IMR-90 (cell line): ENCODE measurements around the gene DSC2. TPM values are rescaled to one million over a fixed set of nuclear protein-coding genes. Genes with fewer than 3 reads are reported as not detected.

ENCODE experiments used
- ATAC-seq: fragments of 200-7000 bp; cut with Tn5 transposase; 2 replicates; pipeline ENCODE4 v1.9.1; 2020; ENCODE audit warnings: low read depth, mild to moderate bottlenecking, moderate library complexity
- BruUV-seq: library from RNA; stranded (reverse); fragments of 400-500 nt; replicated peaks from 2 replicates; lab custom pipeline; 2021; lab: Mats Ljungman, UMichigan
- CTCF ChIA-PET: fragments of 300-600 bp; formaldehyde crosslinking; extraction: SDS; loops from one replicate; lab custom pipeline; 2021; ENCODE audit warnings: antibody characterized with exemption; lab: Yijun Ruan, JAX
- POLR2A ChIA-PET: fragments of 300-600 bp; sonication (Branson Sonifier 250); formaldehyde crosslinking; loops from one replicate; lab custom pipeline; 2022; ENCODE audit warnings: antibody characterized with exemption; ENCODE audit not compliant: unreplicated experiment; lab: Charles Lee
- DNase-seq: peaks from one replicate; pipeline ENCODE4 v3.0.0; 2013
- H2AFZ ChIP-seq: replicated peaks from 2 replicates; pipeline ENCODE3; 2013; ENCODE audit warnings: low read length, mild to moderate bottlenecking; ENCODE audit not compliant: poor library complexity
- H2AK5ac ChIP-seq: 2 replicates; pipeline ENCODE4 v1.6.1; 2013; ENCODE audit warnings: low read depth, low read length, inconsistent platforms
- H2AK9ac ChIP-seq: replicated peaks from 2 replicates; pipeline ENCODE3; 2013; ENCODE audit warnings: mild to moderate bottlenecking, low read depth, low read length, moderate library complexity; ENCODE audit not compliant: poor library complexity
- H2BK120ac ChIP-seq: 2 replicates; pipeline ENCODE4 v1.6.1; 2013; ENCODE audit warnings: low read depth, low read length, inconsistent platforms
- H2BK15ac ChIP-seq: 3 replicates; pipeline ENCODE4 v1.6.1; 2013; ENCODE audit warnings: low read depth, low read length, inconsistent platforms
- H2BK20ac ChIP-seq: 2 replicates; pipeline ENCODE4 v1.6.1; 2013; ENCODE audit warnings: low read depth, mild to moderate bottlenecking, inconsistent platforms, low read length, moderate library complexity
- H2BK5ac ChIP-seq: 2 replicates; pipeline ENCODE4 v1.6.1; 2013; ENCODE audit warnings: mild to moderate bottlenecking, low read depth, low read length, inconsistent platforms; ENCODE audit not compliant: poor library complexity, severe bottlenecking
- H3K14ac ChIP-seq: replicated peaks from 2 replicates; pipeline ENCODE4 v1.6.1; 2013; ENCODE audit warnings: low read depth, low read length, inconsistent platforms
- H3K18ac ChIP-seq: 2 replicates; pipeline ENCODE4 v1.6.1; 2013; ENCODE audit warnings: low read depth, low read length, control low read depth
- H3K23ac ChIP-seq: 2 replicates; pipeline ENCODE4 v1.6.1; 2013; ENCODE audit warnings: low read depth, low read length, inconsistent platforms
- H3K27ac ChIP-seq: 2 replicates; pipeline ENCODE4 v1.5.1; 2013; ENCODE audit warnings: mild to moderate bottlenecking, control low read depth, low read length; ENCODE audit not compliant: insufficient read depth
- H3K27me3 ChIP-seq: 2 replicates; pipeline ENCODE4 v1.6.1; 2013; ENCODE audit warnings: low read length; ENCODE audit not compliant: control insufficient read depth, insufficient read depth
- H3K36me3 ChIP-seq: 2 replicates; pipeline ENCODE4 v1.6.1; 2013; ENCODE audit warnings: low read length, mixed read lengths; ENCODE audit not compliant: control insufficient read depth, insufficient read depth
- H3K4ac ChIP-seq: 2 replicates; pipeline ENCODE4 v1.6.1; 2013; ENCODE audit warnings: low read depth, low read length, inconsistent platforms
- H3K4me1 ChIP-seq: 2 replicates; pipeline ENCODE4 v1.6.1; 2013; ENCODE audit warnings: low read length, mixed read lengths; ENCODE audit not compliant: control insufficient read depth, insufficient read depth
- H3K4me2 ChIP-seq: 2 replicates; pipeline ENCODE4 v1.6.1; 2013; ENCODE audit warnings: low read depth, mild to moderate bottlenecking, control low read depth, low read length, moderate library complexity
- H3K4me3 ChIP-seq: 2 replicates; pipeline ENCODE4 v1.5.1; 2013; ENCODE audit warnings: low read depth, mild to moderate bottlenecking, control low read depth, low read length, moderate library complexity; ENCODE audit not compliant: insufficient read depth
- H3K56ac ChIP-seq: 2 replicates; pipeline ENCODE4 v1.6.1; 2013; ENCODE audit warnings: low read length, inconsistent platforms; ENCODE audit not compliant: insufficient read depth; ENCODE audit errors: extremely low read depth
- H3K79me1 ChIP-seq, 2 experiments: 2 replicates each; pipeline ENCODE4 v1.6.1; 2013; ENCODE audit warnings: low read length in 2 of 2, inconsistent platforms in 1 of 2, low read depth in 1 of 2
- H3K9ac ChIP-seq: 2 replicates; pipeline ENCODE4 v1.6.1; 2013; ENCODE audit warnings: low read depth, low read length, control low read depth
- H3K9me1 ChIP-seq: 2 replicates; pipeline ENCODE4 v1.6.1; 2013; ENCODE audit warnings: low read length, inconsistent platforms; ENCODE audit not compliant: insufficient read depth
- H3K9me3 ChIP-seq: 2 replicates; pipeline ENCODE4 v1.6.1; 2013; ENCODE audit warnings: low read length; ENCODE audit not compliant: control insufficient read depth, insufficient read depth
- H4K20me1 ChIP-seq: 2 replicates; pipeline ENCODE4 v1.6.1; 2013; ENCODE audit warnings: low read length, inconsistent platforms; ENCODE audit not compliant: insufficient read depth
- H4K5ac ChIP-seq: 2 replicates; pipeline ENCODE4 v1.6.1; 2013; ENCODE audit warnings: mild to moderate bottlenecking, low read depth, low read length, control low read depth
- H4K8ac ChIP-seq, 2 experiments: 2 replicates each; pipeline ENCODE4 v1.6.1; 2013; ENCODE audit warnings: low read depth in 2 of 2, low read length in 2 of 2, control low read depth in 1 of 2, inconsistent platforms in 1 of 2
- H4K91ac ChIP-seq: 2 replicates; pipeline ENCODE4 v1.6.1; 2013; ENCODE audit warnings: low read depth, low read length, inconsistent platforms; ENCODE audit not compliant: insufficient read depth
- CHD1 ChIP-seq: IDR thresholded peaks from 2 replicates; pipeline ENCODE4 v1.6.1; 2012; ENCODE audit warnings: low read depth, low read length, improper control_type of control experiment
- NFE2L2 ChIP-seq: fragments of 150-350 bp; IDR thresholded peaks from 2 replicates; pipeline ENCODE4 v1.6.1; 2016; ENCODE audit warnings: low read depth, mild to moderate bottlenecking, low read length
- WGBS, 2 experiments: methylation state at CpG; one replicate each; pipeline versions ENCODE4 v1.1.5 to v1.1.7; 2013; ENCODE audit warnings: missing lambda C conversion rate in 2 of 2; ENCODE audit not compliant: insufficient read length in 1 of 2; ENCODE audit errors: extremely low coverage in 2 of 2; 5-methylcytosine and 5-hydroxymethylcytosine counted together
- dilution Hi-C: fragments of 300-500 bp; cut with HindIII; formaldehyde crosslinking; loops from one replicate; pipeline ENCODE4 v1.14.3; 2018; ENCODE audit warnings: low sequenced_read_pairs; ENCODE audit not compliant: unreplicated experiment
- in situ Hi-C: fragments of 300-500 bp; cut with MboI; formaldehyde crosslinking; loops from 3 replicates; pipeline ENCODE4 v1.14.3; 2019; ENCODE audit warnings: low sequenced_read_pairs, inconsistent platforms, mixed read lengths
- intact Hi-C: fragments of 100-400 bp; cut with micrococcal nuclease; formaldehyde crosslinking; loops from 2 replicates; pipeline ENCODE4 v1.10.0; 2022
- polyA plus RNA-seq, 3 experiments: library from polyadenylated mRNA; depleted of rRNA; stranded (reverse); fragments of >200 nt; gene quantifications; 2 replicates each; pipeline ENCODE4 v1.2.3, GENCODE V29; 2012; ENCODE audit warnings: low replicate concordance in 1 of 3
- total RNA-seq: library from RNA; depleted of rRNA; stranded (reverse); fragments of >200 nt; gene quantifications from 2 replicates; pipeline ENCODE4 v1.2.3, GENCODE V29; 2012

The DSC2 gene
- total and polyA plus RNA-seq, 2 of the 4 experiments (the other 2 are of a cell fraction): not detected

DNA sequence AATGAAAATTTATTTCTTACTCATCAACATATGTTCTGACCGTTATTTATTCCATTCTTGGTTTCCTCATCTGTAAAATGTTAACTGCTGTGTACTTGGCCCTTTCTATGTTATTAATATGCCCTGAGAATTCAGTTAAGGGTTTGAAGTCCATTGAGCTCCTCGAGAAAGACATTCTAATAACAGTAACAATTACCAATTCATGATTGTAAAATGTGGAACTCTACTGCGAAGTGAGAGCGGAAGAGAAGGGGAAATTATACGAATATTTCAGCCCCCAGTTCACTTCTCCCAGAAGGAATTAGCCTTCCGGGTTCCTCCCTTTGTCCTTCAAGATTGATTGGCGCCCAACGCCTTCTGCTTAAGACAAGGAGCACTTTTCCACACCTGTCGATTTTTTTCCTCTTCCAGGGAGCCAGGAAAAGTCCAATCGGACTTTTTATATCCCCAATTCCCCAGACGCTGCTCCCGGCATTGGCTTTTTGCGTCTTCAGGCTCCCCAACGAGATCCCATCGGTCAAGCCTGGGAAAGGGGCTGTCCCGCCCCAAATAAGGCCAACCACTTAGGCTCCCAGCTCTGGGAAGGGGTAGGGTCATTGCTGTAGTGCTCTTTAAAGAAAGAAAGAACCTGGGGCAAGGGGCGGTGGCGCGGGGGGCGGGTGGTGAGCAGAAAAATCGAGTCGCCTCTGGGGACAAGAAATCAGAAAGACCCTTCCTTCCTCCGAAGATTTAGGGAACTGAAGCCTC lies 1.6 kb downstream of the DSC2 start:
- H3K4ac ChIP-seq: no peak overlapping the region
- H4K8ac ChIP-seq: no peak overlapping the region
- ChIA-PET POLR2A (no interaction called here), CTCF (no interaction called here)
- H2BK120ac ChIP-seq: no peak overlapping the region
- H3K14ac ChIP-seq: no peak overlapping the region
- dilution Hi-C loops (no loop called here), intact Hi-C loops (no loop called here), in situ Hi-C loops (no loop called here)
- ATAC-seq (no peak), DNase-seq (no peak)
- no peak overlapping the region for H2AFZ ChIP-seq
- H3K27me3 ChIP-seq: peaks cover 13% of the 10 kb centered on the region
- H3K9me3 ChIP-seq: 0 out of 2 replicates have a peak, but pooled peaks cover 1% of the 10 kb centered on the region
- no peak overlapping the region for H2BK20ac ChIP-seq
- 8% methylated on average over 5 of the region's 23 CpGs; no CpG with 5 or more reads in 1 of the 2 experiments for WGBS, 2 experiments
- BruUV-seq: no TSS peak
- no peaks in the 10 kb centered on the region for H3K9me1 ChIP-seq
- H4K91ac ChIP-seq: no peak overlapping the region
- no peaks in the 10 kb centered on the region for H3K36me3 ChIP-seq
- no peak overlapping the region for H3K56ac ChIP-seq
- H2BK15ac ChIP-seq: no peak overlapping the region
- no peak overlapping the region for H2AK9ac ChIP-seq
- H3K23ac ChIP-seq: no peak overlapping the region
- H2AK5ac ChIP-seq: no peak overlapping the region
- H4K5ac ChIP-seq: no peak overlapping the region
- H2BK5ac ChIP-seq: no peak overlapping the region
- TF ChIP-seq CHD1 (no peak), NFE2L2 (no peak)
- no peak overlapping the region; the same call in 1 of the 2 replicates for H3K4me2 ChIP-seq
- no peaks in the 10 kb centered on the region for H3K79me1 ChIP-seq
- no peak overlapping the region for H3K27ac ChIP-seq
- H4K20me1 ChIP-seq: no peaks in the 10 kb centered on the region
- H3K4me3 ChIP-seq: no peak overlapping the region
- H3K4me1 ChIP-seq: no peaks in the 10 kb centered on the region
- H3K9ac ChIP-seq: no peak overlapping the region
- no peak overlapping the region for H3K18ac ChIP-seq
